ENCODE measurements around the gene ZBTB4. TPM values are rescaled to one million over a fixed set of nuclear protein-coding genes. Genes with fewer than 3 reads are reported as not detected.

The ZBTB4 gene
- total RNA-seq, 1 donor from 2014 or later, result 13.6 TPM

DNA sequence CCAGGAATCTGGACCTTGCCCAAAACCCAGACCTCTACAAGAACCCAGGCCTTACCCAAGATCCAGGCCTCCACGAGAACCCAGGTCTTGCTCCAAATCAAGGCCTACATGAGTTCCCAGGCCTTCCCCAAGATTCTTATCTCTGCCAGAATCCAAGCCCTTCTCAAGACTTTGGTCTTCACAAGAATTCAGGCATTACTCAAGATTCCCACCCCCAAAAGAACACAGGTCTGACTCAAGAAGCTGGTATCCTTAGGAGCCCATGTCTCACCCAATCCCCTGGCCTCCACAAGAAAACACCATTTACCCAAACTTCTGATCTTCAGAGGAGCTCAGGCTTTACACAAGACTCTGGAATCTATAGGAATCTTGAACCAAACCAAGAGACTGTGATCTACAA lies 48.2 kb downstream of the ZBTB4 start:
- TF ChIP-seq, protein P1, sequence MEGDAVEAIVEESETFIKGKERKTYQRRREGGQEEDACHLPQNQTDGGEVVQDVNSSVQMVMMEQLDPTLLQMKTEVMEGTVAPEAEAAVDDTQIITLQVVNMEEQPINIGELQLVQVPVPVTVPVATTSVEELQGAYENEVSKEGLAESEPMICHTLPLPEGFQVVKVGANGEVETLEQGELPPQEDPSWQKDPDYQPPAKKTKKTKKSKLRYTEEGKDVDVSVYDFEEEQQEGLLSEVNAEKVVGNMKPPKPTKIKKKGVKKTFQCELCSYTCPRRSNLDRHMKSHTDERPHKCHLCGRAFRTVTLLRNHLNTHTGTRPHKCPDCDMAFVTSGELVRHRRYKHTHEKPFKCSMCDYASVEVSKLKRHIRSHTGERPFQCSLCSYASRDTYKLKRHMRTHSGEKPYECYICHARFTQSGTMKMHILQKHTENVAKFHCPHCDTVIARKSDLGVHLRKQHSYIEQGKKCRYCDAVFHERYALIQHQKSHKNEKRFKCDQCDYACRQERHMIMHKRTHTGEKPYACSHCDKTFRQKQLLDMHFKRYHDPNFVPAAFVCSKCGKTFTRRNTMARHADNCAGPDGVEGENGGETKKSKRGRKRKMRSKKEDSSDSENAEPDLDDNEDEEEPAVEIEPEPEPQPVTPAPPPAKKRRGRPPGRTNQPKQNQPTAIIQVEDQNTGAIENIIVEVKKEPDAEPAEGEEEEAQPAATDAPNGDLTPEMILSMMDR (conservative IDR thresholded peaks at IDR 0.05), result no peak
- peaks cover 14% of the 10 kb centered on the region for H3K27me3 Mint-ChIP-seq (ENCODE audit: low read depth)
- peaks cover 11% of the 10 kb centered on the region for H3K4me1 Mint-ChIP-seq
- no peak overlapping the region for H3K4me3 Mint-ChIP-seq
- H3K9me3 Mint-ChIP-seq, result peaks cover 7% of the 10 kb centered on the region
- no peaks in the 10 kb centered on the region for H3K36me3 Mint-ChIP-seq (ENCODE audit: low read depth)
- H3K27ac Mint-ChIP-seq (ENCODE audit: unreplicated experiment), result no peak overlapping the region
- DNase-seq (ENCODE audit: low read depth, low spot score), result no peak

- Mint-ChIP-seq H3K4me3 (no peak overlapping the region), H3K27me3 (ENCODE audit: low read depth) (no peaks in the 10 kb centered on the region), H3K27ac (ENCODE audit: unreplicated experiment) (no peak overlapping the region), H3K36me3 (ENCODE audit: low read depth) (no peaks in the 10 kb centered on the region), H3K9me3 (peaks cover 7% of the 10 kb centered on the region), H3K4me1 (no peaks in the 10 kb centered on the region)
- TF ChIP-seq, protein P1 (conservative IDR thresholded peaks at IDR 0.05), result no peak
- no peak for DNase-seq (ENCODE audit: low read depth, low spot score)
These were observed 49.7 kb downstream of the ZBTB4 start for GRCh38 chr17:7429722-7430121.

GRCh38 chr17:7428557-7428956 lies 50.9 kb downstream of the ZBTB4 start, which contains the start of gene SPEM3:
Gene SPEM3, plus strand, starts transcription at chr17:7428857. Its CDS starts 46 bp downstream, at chr17:7428903.
- no peaks in the 10 kb centered on the region for H3K36me3 Mint-ChIP-seq (ENCODE audit: low read depth)
- no peak within 1 kb of the TSS for H3K4me3 Mint-ChIP-seq
- no peak within 1 kb of the TSS for H3K27ac Mint-ChIP-seq (ENCODE audit: unreplicated experiment)
- DNase-seq (ENCODE audit: low read depth, low spot score), result no peak
- peaks cover 5% of the 10 kb centered on the region for H3K4me1 Mint-ChIP-seq
- peaks cover 7% of the 10 kb centered on the region for H3K9me3 Mint-ChIP-seq
- TF ChIP-seq, protein P1 (conservative IDR thresholded peaks at IDR 0.05), result no peak
- no peaks in the 10 kb centered on the region for H3K27me3 Mint-ChIP-seq (ENCODE audit: low read depth)

GRCh38 chr17:7427549-7427948 lies 51.9 kb downstream of the ZBTB4 start:
- peaks cover 6% of the 10 kb centered on the region for H3K4me1 Mint-ChIP-seq

GRCh38 chr17:7426896-7427489 lies 52.4 kb downstream of the ZBTB4 start:
- Mint-ChIP-seq H3K4me3 (no peak overlapping the region), H3K4me1 (peaks cover 6% of the 10 kb centered on the region), H3K27me3 (ENCODE audit: low read depth) (no peaks in the 10 kb centered on the region), H3K27ac (ENCODE audit: unreplicated experiment) (no peak overlapping the region), H3K9me3 (peaks cover 7% of the 10 kb centered on the region), H3K36me3 (ENCODE audit: low read depth) (no peaks in the 10 kb centered on the region)
- TF ChIP-seq, protein P1 (conservative IDR thresholded peaks at IDR 0.05), result no peak
- no peak for DNase-seq (ENCODE audit: low read depth, low spot score)

More at GRCh38 chr17:7427549-7427948, 51.9 kb downstream of the ZBTB4 start:
- H3K4me3 Mint-ChIP-seq, result no peak overlapping the region
- TF ChIP-seq, protein P1 (conservative IDR thresholded peaks at IDR 0.05), result no peak
- DNase-seq (ENCODE audit: low read depth, low spot score), result no peak
- H3K27ac Mint-ChIP-seq (ENCODE audit: unreplicated experiment), result no peak overlapping the region
- H3K9me3 Mint-ChIP-seq, result peaks cover 7% of the 10 kb centered on the region
- no peaks in the 10 kb centered on the region for H3K27me3 Mint-ChIP-seq (ENCODE audit: low read depth)
- H3K36me3 Mint-ChIP-seq (ENCODE audit: low read depth), result no peaks in the 10 kb centered on the region

All from neural crest cell (in vitro differentiated cells).